Measurements from ENCODE around the gene ADGRB2. TPM values are rescaled to one million over a fixed set of nuclear protein-coding genes. Genes with fewer than 3 reads are reported as not detected.

ADGRB2 gene
- total and polyA plus RNA-seq, 8 donors = 0.61 to 4.9 (median 1.9) TPM; not detected in 1

DNA sequence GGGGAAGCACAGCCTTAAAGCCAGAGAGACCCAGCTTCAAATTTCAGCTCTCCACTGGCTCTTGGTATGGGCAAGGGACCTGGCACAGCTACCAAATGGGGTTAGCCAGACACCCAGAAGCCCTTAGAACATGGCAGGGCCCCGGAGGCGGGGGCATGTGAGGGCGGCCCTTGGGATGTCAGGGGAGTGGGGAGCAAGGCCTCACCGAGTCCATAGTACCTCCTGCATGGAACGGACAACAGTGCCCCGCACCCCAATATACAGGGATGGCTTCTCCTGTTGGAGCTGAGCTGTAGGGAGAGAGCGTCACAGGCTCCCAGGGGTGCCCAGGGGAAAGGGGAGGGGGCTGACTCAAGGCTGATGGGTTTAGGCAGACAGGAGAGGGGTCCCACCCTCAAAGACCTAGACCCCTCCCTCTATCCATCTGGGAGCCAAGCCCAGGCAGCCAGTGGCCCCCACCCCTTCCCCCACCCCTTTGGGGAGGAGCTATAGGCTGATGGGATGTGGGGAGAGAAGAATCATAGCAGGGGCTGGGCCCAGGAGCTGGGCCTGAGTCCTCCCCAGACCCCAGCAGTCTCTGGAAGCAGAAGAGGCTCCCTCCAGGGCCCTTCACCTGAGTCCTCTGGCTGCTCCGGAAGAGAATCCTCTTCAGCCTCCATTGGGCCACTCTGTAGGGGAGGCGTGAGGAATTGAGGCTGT lies 35.2 kb upstream of the ADGRB2 start:
- Histone ChIP-seq H3K4me1 (no peaks in the 10 kb centered on the region), H3K4me3 (no peak overlapping the region), H3K36me3 (no peaks in the 10 kb centered on the region), H3K27me3 (peaks cover 0 to 15% (median 0%) of the 10 kb centered on the region in 3 donors), H3K27ac (peak overlapping the region in 1 of 5 donors; percentile 8), H3K9me3 (no peaks in the 10 kb centered on the region)
- 82 to 98% (median 90%) methylated on average over 6 to 9 of the region's 9 CpGs for WGBS, 5 donors
- intact Hi-C loops (cut with DNase I; ENCODE audit: low total_unique reads) = no loop called here
- DNase-seq = peak in 1 of 2 donors; percentile 37
- TF ChIP-seq POLR2AphosphoS5 (IDR thresholded peaks at IDR 0.05) (no peak), POLR2A (IDR thresholded peaks at IDR 0.05) (no peak), EP300 (IDR thresholded peaks at IDR 0.05) (no peak)
- TF ChIP-seq, protein P1, sequence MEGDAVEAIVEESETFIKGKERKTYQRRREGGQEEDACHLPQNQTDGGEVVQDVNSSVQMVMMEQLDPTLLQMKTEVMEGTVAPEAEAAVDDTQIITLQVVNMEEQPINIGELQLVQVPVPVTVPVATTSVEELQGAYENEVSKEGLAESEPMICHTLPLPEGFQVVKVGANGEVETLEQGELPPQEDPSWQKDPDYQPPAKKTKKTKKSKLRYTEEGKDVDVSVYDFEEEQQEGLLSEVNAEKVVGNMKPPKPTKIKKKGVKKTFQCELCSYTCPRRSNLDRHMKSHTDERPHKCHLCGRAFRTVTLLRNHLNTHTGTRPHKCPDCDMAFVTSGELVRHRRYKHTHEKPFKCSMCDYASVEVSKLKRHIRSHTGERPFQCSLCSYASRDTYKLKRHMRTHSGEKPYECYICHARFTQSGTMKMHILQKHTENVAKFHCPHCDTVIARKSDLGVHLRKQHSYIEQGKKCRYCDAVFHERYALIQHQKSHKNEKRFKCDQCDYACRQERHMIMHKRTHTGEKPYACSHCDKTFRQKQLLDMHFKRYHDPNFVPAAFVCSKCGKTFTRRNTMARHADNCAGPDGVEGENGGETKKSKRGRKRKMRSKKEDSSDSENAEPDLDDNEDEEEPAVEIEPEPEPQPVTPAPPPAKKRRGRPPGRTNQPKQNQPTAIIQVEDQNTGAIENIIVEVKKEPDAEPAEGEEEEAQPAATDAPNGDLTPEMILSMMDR (IDR thresholded peaks at IDR 0.05) = no peak

DNA sequence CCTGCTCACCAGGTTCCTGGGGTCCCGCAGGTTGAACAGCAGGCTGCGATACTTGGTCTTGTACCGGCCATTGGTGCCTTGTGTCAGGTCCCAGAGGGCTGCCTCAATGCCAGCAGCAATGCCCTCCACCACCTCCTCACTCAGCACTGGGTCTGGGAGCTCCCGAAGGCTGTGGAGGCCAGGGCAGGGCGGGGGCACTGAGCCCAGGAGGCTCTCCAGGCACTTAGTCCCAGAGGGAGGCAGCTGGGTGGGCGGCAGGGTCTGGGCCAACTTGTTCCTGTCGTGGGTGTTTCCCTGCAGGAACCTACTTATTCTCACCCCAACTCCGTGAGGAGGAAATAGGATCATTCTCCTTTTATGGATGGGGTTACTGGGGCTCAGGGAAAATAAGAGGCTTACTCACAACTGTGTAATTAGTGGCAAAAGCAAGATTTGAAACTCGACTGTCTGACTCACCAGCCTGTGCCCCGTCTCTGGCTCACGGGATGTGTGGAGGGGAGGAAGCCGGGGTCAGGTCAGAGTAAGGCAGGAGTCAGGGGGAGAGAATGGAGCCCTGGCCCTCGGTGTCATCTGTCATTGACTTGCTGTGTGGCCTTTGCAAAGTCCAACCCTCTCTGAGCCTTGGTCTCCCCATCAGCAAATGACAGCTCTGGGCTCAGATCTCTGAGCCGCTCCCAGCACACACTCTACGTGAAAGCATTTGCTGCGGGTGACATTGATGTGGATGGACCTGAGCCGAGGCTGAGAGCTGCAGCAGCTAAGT lies 34.5 kb upstream of the ADGRB2 start:
- no peaks in the 10 kb centered on the region for H3K36me3 ChIP-seq
- no peak for TF ChIP-seq POLR2AphosphoS5 (IDR thresholded peaks at IDR 0.05)
- TF ChIP-seq, protein P1 (IDR thresholded peaks at IDR 0.05) = no peak
- no peak for TF ChIP-seq EP300 (IDR thresholded peaks at IDR 0.05)
- no peak for TF ChIP-seq POLR2A (IDR thresholded peaks at IDR 0.05)
- DNase-seq = peak in 1 of 2 donors; percentile 48
- H3K27me3 ChIP-seq = peaks cover 0 to 20% (median 0%) of the 10 kb centered on the region in 3 donors
- no peaks in the 10 kb centered on the region for H3K9me3 ChIP-seq
- WGBS, 5 donors = 49 to 60% (median 55%) methylated on average over 14 to 17 of the region's 17 CpGs
- no peaks in the 10 kb centered on the region for H3K4me1 ChIP-seq
- H3K27ac ChIP-seq = peak overlapping the region in 1 of 5 donors; percentile 46
- intact Hi-C loops (cut with DNase I; ENCODE audit: low total_unique reads) = no loop called here
- peak overlapping the region in 1 of 4 donors; percentile 13 for H3K4me3 ChIP-seq

DNA sequence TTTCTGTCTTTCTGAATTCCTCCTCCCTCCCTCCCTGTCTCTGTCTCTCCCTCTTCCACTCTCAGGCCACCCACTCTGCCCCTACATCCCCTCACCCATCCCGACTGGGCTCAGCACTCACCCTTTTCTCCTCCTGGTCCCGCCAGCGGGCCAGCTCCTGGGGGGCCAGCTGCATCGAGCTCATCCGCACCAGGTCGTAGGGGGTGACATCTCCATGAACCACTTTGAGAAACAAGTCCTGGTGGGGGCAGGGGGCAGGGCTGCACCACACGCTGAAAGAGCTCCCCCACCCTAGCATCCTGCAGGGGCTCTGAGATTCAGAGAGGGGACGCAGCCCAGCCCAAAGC lies 33.9 kb upstream of the ADGRB2 start:
- Histone ChIP-seq H3K4me3 (peak overlapping the region in 1 of 4 donors; percentile 13), H3K27me3 (peaks cover 0 to 20% (median 0%) of the 10 kb centered on the region in 3 donors), H3K9me3 (no peaks in the 10 kb centered on the region), H3K27ac (peak overlapping the region in 1 of 5 donors; percentile 46), H3K4me1 (no peaks in the 10 kb centered on the region), H3K36me3 (no peaks in the 10 kb centered on the region)
- intact Hi-C loops (cut with DNase I; ENCODE audit: low total_unique reads) = no loop called here
- TF ChIP-seq, protein P1 (IDR thresholded peaks at IDR 0.05) = no peak
- no peak for TF ChIP-seq EP300 (IDR thresholded peaks at IDR 0.05)
- no peak for TF ChIP-seq POLR2AphosphoS5 (IDR thresholded peaks at IDR 0.05)
- TF ChIP-seq POLR2A (IDR thresholded peaks at IDR 0.05) = no peak
- DNase-seq = no peak
- WGBS, 5 donors = 73 to 83% (median 80%) methylated on average over 8 of the region's 8 CpGs

DNA sequence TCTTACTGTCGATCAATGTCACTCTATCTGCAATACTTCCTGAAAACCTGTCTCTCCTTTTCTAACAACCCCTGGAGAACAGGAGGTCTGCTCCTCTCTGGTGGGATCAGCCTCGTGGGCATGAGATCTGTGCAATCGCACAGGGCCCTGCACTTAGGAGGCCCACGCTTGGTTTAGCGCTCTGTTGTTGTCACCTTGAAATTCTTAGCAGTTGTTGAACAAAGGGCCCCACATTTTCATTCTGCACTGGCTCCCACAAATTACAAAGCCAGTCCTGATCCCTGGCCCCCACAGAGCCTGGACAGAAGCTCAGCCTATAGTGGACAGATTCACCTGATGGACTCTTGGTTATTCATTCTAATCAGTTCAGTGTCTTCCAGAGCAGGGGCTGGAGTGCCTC lies 33.1 kb upstream of the ADGRB2 start:
- Histone ChIP-seq H3K27ac (no peak overlapping the region), H3K4me3 (no peak overlapping the region), H3K9me3 (no peaks in the 10 kb centered on the region), H3K36me3 (no peaks in the 10 kb centered on the region), H3K27me3 (peaks cover 0 to 20% (median 0%) of the 10 kb centered on the region in 3 donors), H3K4me1 (no peaks in the 10 kb centered on the region)
- intact Hi-C loops (cut with DNase I; ENCODE audit: low total_unique reads) = no loop called here
- DNase-seq = no peak
- 84 to 95% (median 91%) methylated on average over 5 of the region's 5 CpGs for WGBS, 5 donors
- TF ChIP-seq EP300 (IDR thresholded peaks at IDR 0.05) (no peak), POLR2A (IDR thresholded peaks at IDR 0.05) (no peak), POLR2AphosphoS5 (IDR thresholded peaks at IDR 0.05) (no peak)
- TF ChIP-seq, protein P1 (IDR thresholded peaks at IDR 0.05) = no peak
